GM18508 (cell line): ENCODE data around the gene HLA-G.
"Not testable (repeated sequence)": the region's sequence is repeated elsewhere in the genome, so short reads cannot be mapped to it uniquely, and the experiment has no call there.

Experiments
- ATAC-seq: cut with Tn5 transposase; IDR thresholded peaks from one replicate; pipeline ENCODE4 v1.9.1; 2021; ENCODE audit warnings: moderate number of reproducible peaks; ENCODE audit not compliant: insufficient read depth, unreplicated experiment

The HLA-G gene

DNA sequence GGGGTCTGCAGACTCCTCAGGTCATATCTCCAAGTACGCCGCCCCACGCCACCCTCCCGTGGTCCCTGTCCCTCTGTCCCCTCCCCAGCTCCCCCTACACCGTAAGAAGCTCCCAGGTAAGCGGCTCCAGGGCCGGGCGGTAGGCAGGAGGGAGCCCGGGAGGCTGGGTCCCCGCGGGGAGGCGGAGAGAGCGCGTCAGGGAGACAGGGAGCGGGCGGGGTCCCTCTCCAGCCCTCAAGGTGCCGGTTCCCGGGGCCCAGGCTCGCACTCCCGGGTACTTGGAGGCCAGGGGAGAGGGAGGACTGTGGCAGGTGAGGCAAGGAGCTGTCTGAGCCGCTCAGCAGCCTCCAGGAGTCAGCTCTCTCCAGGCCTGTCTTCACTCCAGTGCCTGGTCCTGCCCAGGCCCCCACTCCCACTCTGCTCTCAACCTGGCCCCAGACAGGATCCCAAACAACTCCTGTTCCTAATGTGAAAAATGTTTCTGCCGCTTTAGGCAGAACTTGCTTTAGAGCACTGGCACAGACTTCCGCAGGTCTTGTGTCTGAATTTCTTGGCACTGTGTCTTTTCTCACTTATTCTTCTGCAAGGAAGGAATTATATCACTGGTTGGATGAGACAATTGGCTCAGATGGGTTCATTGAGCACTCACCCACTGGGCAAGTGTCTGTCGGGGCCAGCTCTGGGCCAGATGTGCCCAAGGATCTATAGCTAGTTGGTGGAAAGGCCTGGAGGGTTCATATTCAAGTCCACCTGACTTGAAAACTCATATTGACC lies 36.6 kb downstream of the HLA-G start:
- no peak for ATAC-seq

DNA sequence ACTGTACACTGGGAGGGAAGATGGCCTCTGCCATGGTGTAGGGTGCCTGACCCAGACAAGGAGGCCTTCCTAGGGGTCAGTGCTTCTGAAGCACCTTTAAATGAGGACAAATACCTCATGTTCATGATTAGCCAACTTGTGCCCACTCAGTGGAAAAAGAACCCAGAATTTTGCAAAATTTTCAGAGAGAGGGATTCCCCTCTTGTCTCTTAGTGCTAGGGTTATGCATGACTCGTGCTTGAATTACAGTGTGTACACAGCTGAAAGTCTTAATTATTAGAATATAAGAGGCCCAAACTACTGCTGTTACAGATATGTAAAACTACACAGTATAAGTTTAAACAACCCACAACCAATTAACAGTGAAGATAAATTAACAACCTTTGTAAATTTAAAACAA lies 38.0 kb downstream of the HLA-G start:
- ATAC-seq = no peak

DNA sequence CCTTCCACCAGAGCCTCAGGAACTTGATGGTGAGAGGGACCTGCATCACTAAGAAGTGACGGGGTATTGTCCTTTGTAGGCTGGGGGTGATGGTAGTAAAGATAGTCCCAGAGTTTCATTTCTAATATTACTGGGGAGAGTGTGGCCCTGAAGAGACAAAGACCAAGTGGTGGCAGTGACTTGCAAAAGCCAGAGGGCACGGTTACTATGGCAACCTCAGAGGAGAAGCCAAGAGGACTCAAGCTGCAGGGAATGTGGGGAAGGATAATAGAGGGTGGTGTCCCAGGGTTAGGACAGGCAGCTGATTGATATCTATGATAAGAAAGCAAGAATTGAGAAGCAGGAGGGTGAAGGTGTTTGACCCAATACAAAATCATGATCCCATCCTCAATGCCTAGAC lies 42.5 kb downstream of the HLA-G start:
- no peak for ATAC-seq

DNA sequence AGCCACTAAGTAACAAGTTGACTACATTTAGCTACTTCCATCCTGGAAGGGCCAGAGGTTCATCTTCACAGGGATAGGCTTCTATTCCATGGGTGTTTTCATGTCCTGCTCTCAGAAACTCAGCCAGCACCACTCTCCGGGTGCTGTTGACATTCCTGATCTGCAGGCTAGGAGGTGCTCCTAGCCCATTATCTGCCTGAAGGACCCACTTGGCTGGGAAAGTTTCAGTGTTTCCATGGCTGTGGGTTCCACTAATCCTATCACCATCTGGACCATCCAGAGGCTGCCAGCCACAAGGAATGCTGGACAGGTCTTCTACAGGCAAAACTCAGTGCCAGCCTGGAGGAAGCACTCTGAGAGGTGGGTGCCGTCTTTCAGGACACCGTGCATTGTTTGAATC lies 45.2 kb downstream of the HLA-G start:
- ATAC-seq = no peak

DNA sequence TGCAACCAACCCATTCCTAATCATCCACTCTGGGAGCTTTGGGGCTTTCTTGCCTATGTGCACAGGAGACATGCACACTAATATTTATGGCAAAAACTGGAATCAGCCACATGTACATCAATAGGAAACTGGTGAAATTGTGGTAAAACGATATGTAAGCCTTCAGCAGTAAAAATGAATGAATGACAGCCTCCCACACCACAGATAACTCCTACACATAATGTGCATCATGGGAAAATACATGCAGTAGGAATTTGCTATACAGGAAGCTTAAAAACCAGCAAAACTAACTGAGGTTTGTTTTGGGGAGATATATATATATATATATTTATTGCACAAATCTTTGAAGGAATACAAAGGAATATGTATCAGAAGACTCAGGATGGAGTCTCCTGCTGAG lies 47.6 kb downstream of the HLA-G start:
- ATAC-seq = no peak

DNA sequence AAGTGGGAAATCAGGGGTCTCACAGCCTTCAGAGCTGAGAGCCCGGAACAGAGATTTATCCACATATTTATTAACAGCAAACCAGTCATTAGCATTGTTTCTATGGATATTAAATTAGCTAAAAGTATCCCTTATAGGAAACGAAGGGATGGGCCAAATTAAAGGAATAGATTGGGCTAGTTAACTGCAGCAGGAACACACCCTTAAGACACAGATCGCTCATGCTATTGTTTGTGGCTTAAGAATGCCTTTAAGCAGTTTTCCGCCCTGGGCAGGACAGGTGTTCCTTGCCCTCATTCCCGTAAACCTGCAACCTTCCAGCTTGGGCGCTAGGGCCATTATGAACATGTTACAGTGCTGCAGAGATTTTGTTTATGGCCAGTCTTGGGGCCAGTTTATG lies 48.1 kb downstream of the HLA-G start:
- not testable (repeated sequence) for ATAC-seq
